ENCODE measurements around the gene MARS2. TPM values are rescaled to one million over a fixed set of nuclear protein-coding genes. Genes with fewer than 3 reads are reported as not detected.

Gene MARS2
- total and polyA plus RNA-seq, 2 donors (not counting 1 experiment from before 2014, with no cell fraction given) = 5.1 to 10.5 TPM

DNA sequence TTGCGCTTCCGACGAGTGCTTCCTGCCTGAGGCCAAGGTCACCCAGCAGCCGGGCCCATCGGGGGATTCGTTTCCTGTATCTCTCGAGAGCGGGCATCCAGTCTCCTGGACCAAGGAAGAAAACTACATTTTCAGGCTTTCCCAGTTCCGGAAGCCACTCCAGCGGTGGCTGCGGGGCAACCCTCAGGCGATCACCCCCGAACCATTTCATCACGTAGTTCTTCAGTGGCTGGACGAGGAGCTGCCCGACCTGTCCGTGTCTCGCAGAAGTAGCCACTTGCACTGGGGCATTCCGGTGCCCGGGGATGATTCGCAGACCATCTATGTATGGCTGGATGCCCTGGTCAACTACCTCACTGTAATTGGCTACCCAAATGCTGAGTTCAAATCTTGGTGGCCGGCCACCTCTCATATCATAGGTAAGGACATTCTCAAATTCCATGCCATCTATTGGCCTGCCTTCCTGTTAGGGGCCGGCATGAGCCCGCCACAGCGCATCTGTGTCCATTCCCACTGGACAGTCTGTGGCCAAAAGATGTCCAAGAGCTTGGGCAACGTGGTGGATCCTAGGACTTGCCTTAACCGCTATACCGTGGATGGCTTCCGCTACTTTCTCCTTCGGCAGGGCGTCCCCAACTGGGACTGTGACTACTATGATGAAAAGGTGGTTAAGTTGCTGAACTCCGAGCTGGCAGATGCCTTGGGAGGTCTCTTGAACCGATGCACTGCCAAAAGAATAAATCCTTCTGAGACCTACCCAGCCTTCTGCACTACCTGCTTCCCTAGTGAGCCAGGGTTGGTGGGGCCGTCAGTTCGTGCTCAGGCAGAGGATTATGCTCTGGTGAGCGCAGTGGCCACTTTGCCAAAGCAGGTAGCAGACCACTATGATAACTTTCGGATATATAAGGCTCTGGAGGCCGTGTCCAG, 1.0 kb downstream of the MARS2 start:
- Histone ChIP-seq H3K4me2 (replicated peaks; ENCODE audit: low read depth, low read length, poor library complexity, severe bottlenecking) (peak overlapping the region; percentile 95), H4K20me1 (ENCODE audit: control insufficient read depth, insufficient read depth, low read length, poor library complexity, severe bottlenecking) (peaks cover 30% of the 10 kb centered on the region), H3K4me3 (ENCODE audit: control extremely low read depth in 1 of 5, extremely low read depth in 1 of 5, insufficient read depth in 1 of 5, low read depth in 2 of 5, low read length in 4 of 5) (peak overlapping the region; percentile 66 to 85 (median 80)), H2AFZ (ENCODE audit: insufficient read depth, low read depth, low read length, poor library complexity, severe bottlenecking) (peak overlapping the region; percentile 88), H3K36me3 (replicated peaks in 1 of 2; ENCODE audit: control extremely low read depth in 1 of 2, control insufficient read depth in 1 of 2, extremely low read depth in 1 of 2, insufficient read depth in 2 of 2, low read length in 1 of 2) (peaks cover 0 to 2% of the 10 kb centered on the region in 2 experiments), H3K27ac (ENCODE audit: low read length in 2 of 2) (peak overlapping the region in 1 of 2 donors; percentile 69), H3K27me3 (replicated peaks in 1 of 4; ENCODE audit: control extremely low read depth in 1 of 4, control insufficient read depth in 3 of 4, insufficient read depth in 4 of 4, low read length in 3 of 4) (peaks cover 0 to 8% (median 0%) of the 10 kb centered on the region in 4 experiments), H3K9me3 (ENCODE audit: control extremely low read depth in 1 of 3, control insufficient read depth in 2 of 3, insufficient read depth in 1 of 3, low read length in 2 of 3) (peaks cover 0 to 1% (median 0%) of the 10 kb centered on the region in 3 donors), H3K9ac (ENCODE audit: low read length) (peak overlapping the region; percentile 85), H3K4me1 (ENCODE audit: control insufficient read depth in 2 of 2, insufficient read depth in 2 of 2, low read length in 2 of 2) (peaks cover 31 to 33% of the 10 kb centered on the region in 2 donors), H3K79me2 (ENCODE audit: control insufficient read depth, insufficient read depth, low read length) (peaks cover 43% of the 10 kb centered on the region)
- H3K4me3 Mint-ChIP-seq = peak overlapping the region; percentile 92
- intact Hi-C loops (cut with micrococcal nuclease) = loop anchor here (1.0 to 10.0 kb wide), 5 partner anchors 189 to 1067 kb away; partner anchors contain the start of genes CCDC150, COQ10B, MOB4 and PGAP1
- WGBS (ENCODE audit: insufficient coverage) = 19% methylated on average over 37 of the region's 38 CpGs
- no peaks in the 10 kb centered on the region for H3K9me3 Mint-ChIP-seq (ENCODE audit: insufficient read depth)
- no peak for ATAC-seq (ENCODE audit: low read depth)
- DNase-seq = peak; percentile 20
- peaks cover 47% of the 10 kb centered on the region for H3K4me1 Mint-ChIP-seq
- CTCF ChIA-PET = interaction anchor here (2.0 to 3.4 kb wide), 3 partner anchors 10 to 591 kb away, joined by 11 to 15 read pairs (median 13); no protein-coding TSS in a partner anchor
- H3K27ac Mint-ChIP-seq = peak overlapping the region; percentile 95
- POLR2A ChIA-PET = no interaction called here
- TF ChIP-seq, protein P1, sequence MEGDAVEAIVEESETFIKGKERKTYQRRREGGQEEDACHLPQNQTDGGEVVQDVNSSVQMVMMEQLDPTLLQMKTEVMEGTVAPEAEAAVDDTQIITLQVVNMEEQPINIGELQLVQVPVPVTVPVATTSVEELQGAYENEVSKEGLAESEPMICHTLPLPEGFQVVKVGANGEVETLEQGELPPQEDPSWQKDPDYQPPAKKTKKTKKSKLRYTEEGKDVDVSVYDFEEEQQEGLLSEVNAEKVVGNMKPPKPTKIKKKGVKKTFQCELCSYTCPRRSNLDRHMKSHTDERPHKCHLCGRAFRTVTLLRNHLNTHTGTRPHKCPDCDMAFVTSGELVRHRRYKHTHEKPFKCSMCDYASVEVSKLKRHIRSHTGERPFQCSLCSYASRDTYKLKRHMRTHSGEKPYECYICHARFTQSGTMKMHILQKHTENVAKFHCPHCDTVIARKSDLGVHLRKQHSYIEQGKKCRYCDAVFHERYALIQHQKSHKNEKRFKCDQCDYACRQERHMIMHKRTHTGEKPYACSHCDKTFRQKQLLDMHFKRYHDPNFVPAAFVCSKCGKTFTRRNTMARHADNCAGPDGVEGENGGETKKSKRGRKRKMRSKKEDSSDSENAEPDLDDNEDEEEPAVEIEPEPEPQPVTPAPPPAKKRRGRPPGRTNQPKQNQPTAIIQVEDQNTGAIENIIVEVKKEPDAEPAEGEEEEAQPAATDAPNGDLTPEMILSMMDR (IDR thresholded peaks at IDR 0.05) = no peak
- no peak for TF ChIP-seq EZH2 (IDR thresholded peaks at IDR 0.05; ENCODE audit: borderline replicate concordance, insufficient read depth, low read depth, low read length, poor library complexity, severe bottlenecking)
- peaks cover 4% of the 10 kb centered on the region for H3K27me3 Mint-ChIP-seq
